Measurements from ENCODE around the gene DGKE. TPM values are rescaled to one million over a fixed set of nuclear protein-coding genes. Genes with fewer than 3 reads are reported as not detected.

Gene DGKE
- total RNA-seq, 1 donor from 2014 or later: 12.7 TPM

DNA sequence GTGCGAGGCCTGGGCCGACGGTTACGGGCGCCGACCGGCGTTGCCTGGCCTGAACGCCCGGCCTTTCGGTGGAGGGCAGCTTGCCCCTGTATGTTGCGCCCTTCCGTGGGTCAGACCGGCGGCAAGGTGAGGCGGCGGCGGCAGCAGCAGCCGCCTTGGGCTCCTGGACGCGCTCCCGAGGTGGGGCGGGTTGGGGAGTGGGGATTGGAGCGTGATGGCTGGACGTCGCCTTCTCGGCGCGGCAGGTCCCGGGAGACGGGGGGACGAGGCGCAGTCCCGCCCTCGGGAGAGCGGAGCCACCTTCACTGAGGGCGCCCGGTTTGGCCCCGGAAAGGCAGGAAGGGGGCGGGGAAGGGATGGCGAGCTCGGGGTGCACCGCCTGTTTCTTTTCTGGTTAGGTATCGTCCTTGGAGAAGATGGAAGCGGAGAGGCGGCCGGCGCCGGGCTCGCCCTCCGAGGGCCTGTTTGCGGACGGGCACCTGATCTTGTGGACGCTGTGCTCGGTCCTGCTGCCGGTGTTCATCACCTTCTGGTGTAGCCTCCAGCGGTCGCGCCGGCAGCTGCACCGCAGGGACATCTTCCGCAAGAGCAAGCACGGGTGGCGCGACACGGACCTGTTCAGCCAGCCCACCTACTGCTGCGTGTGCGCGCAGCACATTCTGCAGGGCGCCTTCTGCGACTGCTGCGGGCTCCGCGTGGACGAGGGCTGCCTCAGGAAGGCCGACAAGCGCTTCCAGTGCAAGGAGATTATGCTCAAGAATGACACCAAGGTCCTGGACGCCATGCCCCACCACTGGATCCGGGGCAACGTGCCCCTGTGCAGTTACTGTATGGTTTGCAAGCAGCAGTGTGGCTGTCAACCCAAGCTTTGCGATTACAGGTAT lies 671 bp downstream of the DGKE start:
- Histone ChIP-seq H3K4me1 (peaks cover 26% of the 10 kb centered on the region), H3K27ac (peak overlapping the region; percentile 84), H3K27me3 (ENCODE audit: low read depth) (no peaks in the 10 kb centered on the region), H3K4me3 (peak overlapping the region; percentile 85), H3K9me3 (no peaks in the 10 kb centered on the region), H3K36me3 (no peaks in the 10 kb centered on the region)
- ATAC-seq (peak; percentile 35 to 49), DNase-seq (peak; percentile 76)
- intact Hi-C loops (cut with DNase I): no loop called here
- TF ChIP-seq, protein P1, sequence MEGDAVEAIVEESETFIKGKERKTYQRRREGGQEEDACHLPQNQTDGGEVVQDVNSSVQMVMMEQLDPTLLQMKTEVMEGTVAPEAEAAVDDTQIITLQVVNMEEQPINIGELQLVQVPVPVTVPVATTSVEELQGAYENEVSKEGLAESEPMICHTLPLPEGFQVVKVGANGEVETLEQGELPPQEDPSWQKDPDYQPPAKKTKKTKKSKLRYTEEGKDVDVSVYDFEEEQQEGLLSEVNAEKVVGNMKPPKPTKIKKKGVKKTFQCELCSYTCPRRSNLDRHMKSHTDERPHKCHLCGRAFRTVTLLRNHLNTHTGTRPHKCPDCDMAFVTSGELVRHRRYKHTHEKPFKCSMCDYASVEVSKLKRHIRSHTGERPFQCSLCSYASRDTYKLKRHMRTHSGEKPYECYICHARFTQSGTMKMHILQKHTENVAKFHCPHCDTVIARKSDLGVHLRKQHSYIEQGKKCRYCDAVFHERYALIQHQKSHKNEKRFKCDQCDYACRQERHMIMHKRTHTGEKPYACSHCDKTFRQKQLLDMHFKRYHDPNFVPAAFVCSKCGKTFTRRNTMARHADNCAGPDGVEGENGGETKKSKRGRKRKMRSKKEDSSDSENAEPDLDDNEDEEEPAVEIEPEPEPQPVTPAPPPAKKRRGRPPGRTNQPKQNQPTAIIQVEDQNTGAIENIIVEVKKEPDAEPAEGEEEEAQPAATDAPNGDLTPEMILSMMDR (IDR thresholded peaks at IDR 0.05): peak; percentile 11

DNA sequence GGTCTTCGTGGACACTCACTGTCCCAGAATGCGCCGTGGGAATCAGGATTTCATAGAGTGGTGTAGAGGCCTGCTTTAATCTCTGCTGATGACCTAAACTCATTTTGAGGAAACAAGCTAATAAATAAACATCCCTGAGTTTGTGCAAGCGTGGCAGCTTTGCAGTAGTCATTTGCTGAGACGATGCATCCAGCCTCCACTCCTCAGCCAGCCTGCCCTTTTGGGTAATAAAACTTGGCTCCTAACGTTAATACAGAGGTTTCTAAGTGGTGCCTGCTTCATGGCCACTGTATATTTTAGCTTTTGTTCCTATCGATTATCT lies 1.3 kb downstream of the DGKE start:
- H3K36me3 ChIP-seq: no peaks in the 10 kb centered on the region
- DNase-seq (no peak), ATAC-seq (no peak)
- H3K27me3 ChIP-seq (ENCODE audit: low read depth): no peaks in the 10 kb centered on the region
- H3K9me3 ChIP-seq: no peaks in the 10 kb centered on the region
- H3K4me1 ChIP-seq: peaks cover 26% of the 10 kb centered on the region
- peak overlapping the region; percentile 85 for H3K4me3 ChIP-seq
- TF ChIP-seq, protein P1 (IDR thresholded peaks at IDR 0.05): no peak
- peak overlapping the region; percentile 84 for H3K27ac ChIP-seq
- intact Hi-C loops (cut with DNase I): no loop called here

DNA sequence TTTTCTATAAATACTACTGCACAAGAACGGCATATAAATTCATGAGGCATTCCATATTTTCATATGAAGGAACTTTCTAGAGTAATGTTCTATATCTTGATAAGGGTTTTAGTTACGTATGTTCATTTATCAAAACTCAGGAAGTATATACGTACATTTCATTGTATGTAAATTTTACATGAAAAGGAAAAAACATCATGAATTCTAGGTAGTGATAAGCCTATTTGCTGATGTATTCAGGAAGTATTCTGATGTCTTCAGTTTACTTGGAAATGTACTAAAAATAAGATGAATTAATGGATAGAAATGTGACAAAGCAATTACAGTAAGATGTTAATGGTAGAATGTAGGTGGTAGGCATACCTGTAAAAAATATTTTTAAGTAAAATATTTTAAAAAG lies 4.7 kb downstream of the DGKE start:
- H3K27me3 ChIP-seq (ENCODE audit: low read depth): no peaks in the 10 kb centered on the region
- no peaks in the 10 kb centered on the region for H3K36me3 ChIP-seq
- peaks cover 15% of the 10 kb centered on the region for H3K4me1 ChIP-seq
- no peak overlapping the region for H3K4me3 ChIP-seq
- TF ChIP-seq, protein P1 (IDR thresholded peaks at IDR 0.05): no peak
- DNase-seq: no peak
- H3K27ac ChIP-seq: no peak overlapping the region
- no peaks in the 10 kb centered on the region for H3K9me3 ChIP-seq
- intact Hi-C loops (cut with DNase I): no loop called here
- no peak for ATAC-seq

DNA sequence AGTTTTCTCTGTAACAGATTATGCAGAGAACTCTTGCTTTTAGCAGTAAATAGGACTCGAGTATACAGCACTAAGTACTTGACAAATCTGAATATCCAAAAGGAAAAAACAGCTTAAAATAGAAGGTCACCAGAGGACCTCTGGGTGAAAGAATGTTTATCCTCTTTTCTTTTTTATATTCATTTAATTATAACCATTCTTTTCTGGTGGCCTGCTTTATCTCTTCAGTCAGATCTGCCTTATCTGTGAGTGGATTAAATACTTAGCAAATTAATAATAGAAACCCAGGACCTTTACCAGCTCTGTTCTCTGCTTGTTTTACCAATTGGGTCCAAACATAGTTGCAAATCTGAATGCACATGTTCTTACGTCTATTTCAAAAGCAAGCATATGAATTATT lies 8.6 kb downstream of the DGKE start:
- DNase-seq: no peak
- TF ChIP-seq, protein P1 (IDR thresholded peaks at IDR 0.05): no peak
- ATAC-seq: no peak
- H3K27me3 ChIP-seq (ENCODE audit: low read depth): no peaks in the 10 kb centered on the region
- no peaks in the 10 kb centered on the region for H3K9me3 ChIP-seq
- no peak overlapping the region for H3K4me3 ChIP-seq
- no peaks in the 10 kb centered on the region for H3K4me1 ChIP-seq
- intact Hi-C loops (cut with DNase I): no loop called here
- peaks cover 7% of the 10 kb centered on the region for H3K36me3 ChIP-seq
- H3K27ac ChIP-seq: no peak overlapping the region

DNA sequence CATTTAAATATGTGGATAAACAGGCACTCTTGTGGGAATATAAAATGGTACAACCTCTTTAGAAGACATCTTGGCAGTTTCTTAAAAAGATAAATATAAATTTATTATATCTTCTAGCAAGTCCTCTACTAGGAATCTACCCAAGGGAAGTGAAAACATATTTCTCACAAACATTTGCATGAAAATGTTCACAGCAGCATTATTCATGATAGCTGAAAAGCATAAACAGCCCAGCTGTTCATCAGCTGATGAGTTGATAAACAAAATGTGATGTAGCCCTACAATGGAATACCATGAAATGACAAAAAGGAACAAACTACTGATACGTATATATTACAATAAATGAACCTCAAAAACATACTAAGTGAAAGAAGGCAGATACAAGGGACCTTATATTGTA lies 12.0 kb downstream of the DGKE start:
- Histone ChIP-seq H3K27me3 (ENCODE audit: low read depth) (no peaks in the 10 kb centered on the region), H3K4me1 (no peaks in the 10 kb centered on the region), H3K27ac (no peak overlapping the region), H3K4me3 (no peak overlapping the region), H3K36me3 (peaks cover 34% of the 10 kb centered on the region), H3K9me3 (no peaks in the 10 kb centered on the region)
- TF ChIP-seq, protein P1 (IDR thresholded peaks at IDR 0.05): no peak
- DNase-seq: no peak
- ATAC-seq: no peak
- intact Hi-C loops (cut with DNase I): no loop called here

Measured in lower lobe of right lung (tissue), 2 donors.